Upper lobe of left lung (tissue), 6 donors: Measurements from ENCODE around the gene SPATA3. TPM values are rescaled to one million over a fixed set of nuclear protein-coding genes. Genes with fewer than 3 reads are reported as not detected.

Experiments used
- ATAC-seq, 2 donors: fragments of 200-7000 bp; cut with Tn5 transposase; one replicate each; pipeline ENCODE4 v1.9.1; 2022; ENCODE audit warnings: mild to moderate bottlenecking in 2 of 2, moderate library complexity in 2 of 2; ENCODE audit not compliant: low FRiP score in 2 of 2
- DNase-seq, 2 donors: peaks; one replicate each; pipeline ENCODE4 v3.0.0-alpha.2; 2019 to 2020
- H3K27ac ChIP-seq, 4 donors: fragments of 200-600 bp; sonication (generic); one replicate each; pipeline ENCODE4 v1.5.1; 2016 to 2019
- H3K27me3 ChIP-seq, 4 donors: fragments of 200-600 bp; sonication (generic); one replicate each; pipeline ENCODE4 v1.5.1; 2017 to 2019
- H3K36me3 ChIP-seq, 4 donors: fragments of 200-600 bp; sonication (generic); one replicate each; pipeline ENCODE4 v1.5.1; 2016 to 2019
- H3K4me1 ChIP-seq, 4 donors: fragments of 200-600 bp; sonication (generic); one replicate each; pipeline ENCODE4 v1.5.1; 2018 to 2019
- H3K4me3 ChIP-seq, 4 donors: fragments of 200-600 bp; sonication (generic); one replicate each; pipeline ENCODE4 v1.5.1; 2017 to 2019; ENCODE audit warnings: mild to moderate bottlenecking in 2 of 4, moderate library complexity in 1 of 4
- H3K9me3 ChIP-seq, 4 donors: fragments of 200-600 bp; sonication (generic); one replicate each; pipeline ENCODE4 v1.5.1; 2018 to 2019
- EP300 ChIP-seq, 4 donors: sonication (generic); formaldehyde crosslinking; IDR thresholded peaks; one replicate each; pipeline ENCODE4 v1.5.1; 2017; ENCODE audit warnings: antibody characterized with exemption in 4 of 4, control low read depth in 2 of 4
- POLR2A ChIP-seq, 4 donors: fragments of 450-650 bp; IDR thresholded peaks; one replicate each; pipeline ENCODE4 v1.5.1; 2016 to 2017; ENCODE audit warnings: antibody characterized with exemption in 4 of 4, mild to moderate bottlenecking in 2 of 4
- POLR2AphosphoS5 ChIP-seq, 2 donors: sonication (generic); formaldehyde crosslinking; IDR thresholded peaks; one replicate each; pipeline ENCODE4 v1.5.1; 2017; ENCODE audit warnings: antibody characterized with exemption in 2 of 2
- WGBS, 2 donors: methylation state at CpG; one replicate each; pipeline ENCODE4 v1.1.5; 2017 to 2018; 5-methylcytosine and 5-hydroxymethylcytosine counted together
- total RNA-seq, 6 donors: library from RNA; depleted of rRNA in 4 of 6; stranded (reverse); fragments of >200 nt in 4 of 6; gene quantifications; one replicate each; pipeline versions ENCODE4 v1.1.0 to v1.2.1, GENCODE V29; 2016 to 2021
- TF ChIP-seq, protein P1 (sequence below), 6 experiments: fragments of 450-650 bp in 4 of 6; fragments of 200-600 bp in 2 of 6; sonication (generic) in 2 of 6; IDR thresholded peaks; one replicate each; pipeline ENCODE4 v1.5.1; 2016 to 2019; ENCODE audit warnings: antibody characterized with exemption in 6 of 6
- donor health status: DM: no; HTN: no; CAD: no; lungs with moderate emphysema.
- donor health status: DM: no; HTN: yes; CAD: no; lungs with severe emphysema.

Gene SPATA3
- not detected for total RNA-seq

DNA sequence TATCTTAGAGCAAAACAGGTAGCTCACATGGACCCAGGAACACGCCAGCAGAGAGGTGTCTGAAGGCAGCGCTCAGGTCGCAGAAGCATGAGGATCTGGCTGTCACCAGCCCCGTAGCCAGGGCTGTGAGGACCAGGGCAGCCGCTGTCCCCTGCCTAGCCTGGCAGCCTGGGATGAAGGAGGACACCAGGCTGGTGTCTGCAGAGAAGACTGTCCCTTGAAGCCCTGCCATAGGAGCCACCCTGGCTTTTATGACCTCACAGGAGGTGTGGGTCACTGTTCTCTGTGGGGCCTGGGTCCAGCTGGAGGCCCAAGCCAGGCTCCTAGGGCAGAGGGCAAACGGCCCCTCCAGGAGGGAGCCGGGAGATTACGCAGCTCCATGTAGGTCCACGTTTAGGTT lies at the start of gene SPATA3:
Gene SPATA3, plus strand, starts transcription at position 301 of the 400 bp plus-strand sequence. CDS start 113 bp downstream, outside the sequence.
- Histone ChIP-seq H3K4me3 (no peak within 1 kb of the TSS), H3K4me1 (no peaks in the 10 kb centered on the region), H3K36me3 (no peaks in the 10 kb centered on the region), H3K27ac (no peak within 1 kb of the TSS), H3K27me3 (peaks cover 0 to 12% (median 0%) of the 10 kb centered on the region in 4 donors), H3K9me3 (no peaks in the 10 kb centered on the region)
- TF ChIP-seq, protein P1, sequence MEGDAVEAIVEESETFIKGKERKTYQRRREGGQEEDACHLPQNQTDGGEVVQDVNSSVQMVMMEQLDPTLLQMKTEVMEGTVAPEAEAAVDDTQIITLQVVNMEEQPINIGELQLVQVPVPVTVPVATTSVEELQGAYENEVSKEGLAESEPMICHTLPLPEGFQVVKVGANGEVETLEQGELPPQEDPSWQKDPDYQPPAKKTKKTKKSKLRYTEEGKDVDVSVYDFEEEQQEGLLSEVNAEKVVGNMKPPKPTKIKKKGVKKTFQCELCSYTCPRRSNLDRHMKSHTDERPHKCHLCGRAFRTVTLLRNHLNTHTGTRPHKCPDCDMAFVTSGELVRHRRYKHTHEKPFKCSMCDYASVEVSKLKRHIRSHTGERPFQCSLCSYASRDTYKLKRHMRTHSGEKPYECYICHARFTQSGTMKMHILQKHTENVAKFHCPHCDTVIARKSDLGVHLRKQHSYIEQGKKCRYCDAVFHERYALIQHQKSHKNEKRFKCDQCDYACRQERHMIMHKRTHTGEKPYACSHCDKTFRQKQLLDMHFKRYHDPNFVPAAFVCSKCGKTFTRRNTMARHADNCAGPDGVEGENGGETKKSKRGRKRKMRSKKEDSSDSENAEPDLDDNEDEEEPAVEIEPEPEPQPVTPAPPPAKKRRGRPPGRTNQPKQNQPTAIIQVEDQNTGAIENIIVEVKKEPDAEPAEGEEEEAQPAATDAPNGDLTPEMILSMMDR (IDR thresholded peaks at IDR 0.05) = no peak
- TF ChIP-seq EP300 (IDR thresholded peaks at IDR 0.05) (no peak), POLR2A (IDR thresholded peaks at IDR 0.05) (no peak), POLR2AphosphoS5 (IDR thresholded peaks at IDR 0.05) (no peak)
- DNase-seq (peak in 1 of 2 donors; percentile 50), ATAC-seq (no peak)
- WGBS, 2 donors = 88 to 94% methylated on average over 5 to 8 of the region's 9 CpGs

DNA sequence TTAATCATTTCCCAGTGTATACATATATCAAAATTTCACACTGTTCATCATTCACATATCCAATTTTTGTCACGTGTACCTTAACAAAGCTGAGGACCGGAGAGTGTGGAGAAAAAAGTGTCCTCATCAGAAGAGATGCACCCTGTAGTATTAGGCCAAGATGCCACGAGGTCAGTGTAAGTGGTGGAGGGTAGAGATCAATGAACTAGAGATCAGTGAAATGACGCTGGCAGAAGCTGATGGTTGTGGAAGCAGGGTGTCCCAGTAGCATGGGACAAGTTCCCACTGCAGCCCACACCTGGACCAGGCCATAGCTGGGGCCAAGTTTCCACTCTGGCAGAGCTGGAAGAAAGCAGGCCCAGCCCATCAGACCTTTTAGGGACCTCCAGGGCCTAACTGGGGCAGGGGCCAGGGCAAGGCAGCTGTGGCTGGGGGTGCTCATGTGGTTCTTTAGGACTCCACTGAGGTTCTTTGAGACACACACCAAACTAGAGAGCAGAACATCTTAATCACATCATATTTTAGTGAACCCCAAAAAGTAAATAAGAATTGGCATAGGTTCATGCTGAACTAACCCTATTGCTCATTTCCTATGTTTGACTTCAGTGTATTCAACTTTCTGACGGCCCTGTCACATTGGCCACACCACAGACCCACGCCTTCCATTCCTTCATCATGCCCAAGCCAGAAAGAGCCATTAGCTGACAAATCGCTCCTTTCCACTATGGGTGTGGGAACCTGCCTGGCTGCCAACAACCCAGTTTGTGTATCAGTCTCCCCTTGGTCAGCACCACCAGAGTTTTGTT lies 49.3 kb upstream of the SPATA3 start:
- DNase-seq (no peak), ATAC-seq (no peak)
- Histone ChIP-seq H3K4me1 (peaks cover 0 to 5% (median 0%) of the 10 kb centered on the region in 4 donors), H3K27ac (no peak overlapping the region), H3K36me3 (no peaks in the 10 kb centered on the region), H3K4me3 (no peak overlapping the region), H3K27me3 (no peaks in the 10 kb centered on the region), H3K9me3 (no peaks in the 10 kb centered on the region)
- 86 to 87% methylated on average over 7 of the region's 7 CpGs for WGBS, 2 donors
- TF ChIP-seq EP300 (IDR thresholded peaks at IDR 0.05) (no peak), POLR2AphosphoS5 (IDR thresholded peaks at IDR 0.05) (no peak), POLR2A (IDR thresholded peaks at IDR 0.05) (no peak)
- TF ChIP-seq, protein P1 (IDR thresholded peaks at IDR 0.05) = no peak

- Histone ChIP-seq H3K36me3 (no peaks in the 10 kb centered on the region), H3K4me3 (no peak overlapping the region), H3K27ac (no peak overlapping the region), H3K9me3 (no peaks in the 10 kb centered on the region), H3K27me3 (no peaks in the 10 kb centered on the region), H3K4me1 (peaks cover 0 to 5% (median 0%) of the 10 kb centered on the region in 4 donors)
- DNase-seq (no peak), ATAC-seq (no peak)
- WGBS, 2 donors = 90 to 93% methylated on average over 3 of the region's 3 CpGs
- TF ChIP-seq POLR2A (IDR thresholded peaks at IDR 0.05) (no peak), POLR2AphosphoS5 (IDR thresholded peaks at IDR 0.05) (no peak), EP300 (IDR thresholded peaks at IDR 0.05) (no peak)
- TF ChIP-seq, protein P1 (IDR thresholded peaks at IDR 0.05) = no peak
These were observed 48.7 kb upstream of the SPATA3 start for GRCh38 chr2:230947235-230947576.

- Histone ChIP-seq H3K4me1 (peaks cover 0 to 5% (median 0%) of the 10 kb centered on the region in 4 donors), H3K27me3 (no peaks in the 10 kb centered on the region), H3K9me3 (no peaks in the 10 kb centered on the region), H3K36me3 (no peaks in the 10 kb centered on the region), H3K27ac (no peak overlapping the region), H3K4me3 (no peak overlapping the region)
- WGBS, 2 donors = 75 to 87% methylated on average over 7 to 9 of the region's 10 CpGs
- DNase-seq (peak in 1 of 2 donors; percentile 21), ATAC-seq (peak in 1 of 2 donors; percentile 15)
- TF ChIP-seq POLR2AphosphoS5 (IDR thresholded peaks at IDR 0.05) (no peak), EP300 (IDR thresholded peaks at IDR 0.05) (no peak), POLR2A (IDR thresholded peaks at IDR 0.05) (no peak)
- TF ChIP-seq, protein P1 (IDR thresholded peaks at IDR 0.05) = no peak
These were observed 48.0 kb upstream of the SPATA3 start for GRCh38 chr2:230947908-230948365.
